Kasumi-1 (cell line): ENCODE results near the gene STK39.

ENCODE experiments used
- DNase-seq, 2 experiments: peaks; one replicate each; lab custom pipeline; 2025; lab: John Stamatoyannopoulos, UW

Gene STK39

DNA sequence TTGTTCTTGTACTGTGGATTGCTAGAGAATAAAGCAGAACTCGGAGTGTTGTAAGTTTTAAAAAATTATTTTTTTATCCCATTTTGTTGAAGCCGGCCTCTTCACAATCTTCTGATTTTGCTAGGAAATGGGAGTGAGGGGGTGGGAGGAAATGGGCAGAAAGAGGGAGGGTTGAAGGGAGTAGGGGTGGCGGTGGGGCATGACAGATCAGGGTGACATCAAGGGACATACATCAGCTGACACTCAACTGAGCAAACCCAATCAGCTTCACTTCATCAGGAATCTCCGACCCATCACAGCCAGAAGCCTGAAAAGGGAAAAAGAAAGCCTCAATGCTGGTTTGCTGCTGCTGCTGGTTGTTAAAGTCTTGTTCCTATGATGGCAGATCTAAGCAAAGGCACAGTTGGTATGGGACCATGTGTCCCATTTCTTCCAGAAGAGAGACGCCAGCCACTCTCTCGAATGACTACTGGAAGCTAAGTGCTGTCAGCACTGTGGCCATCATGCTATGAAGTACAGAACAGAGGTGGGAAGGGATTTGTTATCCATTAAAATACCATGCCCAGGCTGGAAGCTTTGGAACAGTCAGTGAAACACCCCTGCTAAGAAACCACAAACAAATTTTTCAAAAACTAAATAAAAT lies 292.0 kb downstream of the STK39 start:
- no peak for DNase-seq

DNA sequence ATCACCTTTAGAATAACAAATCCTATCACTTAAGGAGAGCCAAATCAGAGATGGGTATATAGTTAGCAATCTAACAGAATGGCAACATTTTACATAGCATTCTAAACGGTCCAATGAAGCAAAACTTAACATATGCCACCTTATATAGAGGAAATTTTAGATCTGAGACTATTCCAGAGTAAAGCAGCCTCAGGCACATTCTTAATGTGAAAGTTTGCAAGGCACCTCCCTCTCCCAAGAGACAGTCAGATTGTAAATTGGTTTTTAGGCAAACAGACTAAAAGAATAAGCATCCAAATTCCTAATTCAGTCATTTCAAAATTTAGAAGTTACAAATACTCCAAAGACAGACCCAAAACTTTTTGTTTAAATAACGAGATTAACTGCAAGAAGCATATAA lies 292.9 kb downstream of the STK39 start:
- DNase-seq, result no peak

DNA sequence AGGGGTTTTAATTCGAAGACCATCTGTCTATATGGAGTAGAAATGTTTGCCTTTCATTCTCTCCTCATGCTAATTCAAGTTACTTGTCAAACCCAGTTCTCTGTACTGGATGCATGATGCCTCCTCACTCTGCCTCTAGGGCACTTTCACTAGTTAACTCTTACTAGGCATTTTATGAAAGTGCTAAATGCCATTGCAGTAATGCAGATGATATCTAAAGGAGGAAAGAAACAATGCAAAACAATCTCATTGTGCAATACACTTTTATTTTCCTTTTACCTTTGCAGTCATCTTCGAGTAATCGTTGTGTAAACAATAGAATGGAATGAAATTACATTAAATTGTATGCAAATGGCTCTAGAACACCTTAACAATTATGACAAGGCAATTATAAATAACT lies 293.6 kb downstream of the STK39 start:
- DNase-seq, result no peak

DNA sequence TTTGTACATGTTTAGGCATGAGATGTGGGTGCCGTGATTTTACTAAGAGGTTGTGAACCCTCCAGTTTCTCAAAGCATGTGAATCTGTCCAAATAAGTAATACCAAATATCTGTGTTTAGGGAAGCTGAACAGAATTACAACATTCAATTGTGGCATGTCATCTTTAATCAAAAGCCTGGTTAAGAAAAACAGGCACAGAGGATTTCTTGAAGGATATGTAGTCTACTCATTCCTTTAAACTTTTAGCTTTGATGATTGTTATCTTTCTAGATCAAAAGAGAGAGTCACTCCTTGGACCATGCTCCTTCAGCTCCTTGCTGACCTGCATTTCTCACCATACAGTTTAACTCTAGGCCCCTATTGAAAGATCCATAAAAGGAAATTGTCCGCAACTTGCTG lies 296.8 kb downstream of the STK39 start:
- DNase-seq, result no peak

DNA sequence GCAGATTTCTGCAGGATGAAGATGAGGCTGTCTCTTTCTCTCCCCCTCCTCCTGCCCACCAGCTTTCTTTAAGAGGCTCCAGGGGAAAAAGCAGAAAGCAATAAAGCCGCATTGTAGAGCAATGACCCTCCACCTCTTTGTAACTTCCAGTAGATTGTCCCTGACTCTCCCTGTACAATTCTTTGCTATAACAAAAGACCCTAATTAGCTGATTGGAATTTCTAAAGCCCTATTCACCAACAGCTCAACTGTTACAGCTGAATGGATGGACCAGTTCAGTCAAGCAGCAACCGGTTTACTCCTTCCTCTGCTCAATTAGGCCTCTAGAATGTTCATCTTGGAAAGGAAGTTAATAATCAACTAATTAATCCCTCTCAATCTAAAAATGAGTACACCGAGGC lies 301.0 kb downstream of the STK39 start:
- DNase-seq, result no peak

- DNase-seq, result no peak
Measured at GRCh38 chr2:167945660-167946368, 301.6 kb downstream of the STK39 start.

DNA sequence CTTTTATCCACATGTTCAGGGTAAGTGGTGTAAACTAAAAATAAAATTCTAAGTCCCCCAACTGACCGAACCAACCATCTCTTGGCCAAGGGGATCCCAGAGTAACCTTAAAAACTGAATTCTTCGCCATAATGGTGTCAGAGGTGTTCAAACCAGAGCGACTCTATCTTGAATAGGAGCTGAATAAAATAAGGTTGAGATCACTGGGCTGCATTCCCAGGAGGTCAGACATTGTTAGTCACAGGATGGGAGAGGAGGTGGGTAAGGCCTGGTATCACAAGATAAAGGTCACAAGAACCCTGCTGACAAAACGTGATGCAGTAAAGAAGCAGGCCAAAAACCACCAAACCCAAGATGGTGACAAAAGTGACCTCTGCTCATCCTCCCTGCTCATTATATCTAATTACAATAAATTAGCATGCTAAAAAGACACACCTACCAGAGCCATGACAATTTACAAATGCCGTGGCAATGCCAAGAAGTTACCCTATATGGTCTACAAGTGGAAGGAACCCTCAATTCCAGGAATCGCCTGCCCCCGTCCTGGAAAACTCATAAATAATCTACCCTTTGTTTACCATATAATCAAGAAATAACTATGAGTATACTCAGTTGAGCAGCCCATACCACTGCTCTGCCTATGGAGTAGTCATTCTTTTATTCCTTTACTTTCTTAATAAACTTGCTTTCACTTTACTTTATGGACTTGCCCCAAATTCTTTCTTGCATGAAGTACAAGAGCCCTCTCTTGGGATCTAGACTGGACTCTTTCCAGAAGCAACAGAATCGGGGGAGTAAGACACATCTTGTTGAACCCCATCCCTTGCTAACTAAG lies 302.4 kb downstream of the STK39 start:
- DNase-seq, result no peak

DNA sequence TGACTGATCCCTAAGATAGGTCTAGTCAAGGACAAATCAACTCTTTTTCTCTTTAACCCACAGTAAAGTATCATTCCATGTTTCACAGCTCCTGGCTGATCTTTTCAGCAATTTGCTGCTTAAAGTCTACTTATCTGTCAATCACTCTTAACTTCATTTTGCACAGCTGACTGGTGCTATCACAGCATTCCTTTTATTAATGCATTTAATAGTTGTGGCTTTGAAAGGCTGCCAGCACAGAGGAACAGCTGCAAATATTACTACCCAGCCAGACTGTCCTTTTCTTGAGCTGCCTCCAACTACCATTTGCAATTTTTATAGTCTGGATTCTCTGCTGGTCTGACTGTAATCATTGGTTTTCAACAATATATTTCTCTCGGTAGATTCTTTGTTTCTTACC lies 303.5 kb downstream of the STK39 start:
- no peak for DNase-seq

- no peak for DNase-seq
Measured at GRCh38 chr2:167943368-167943767, 304.0 kb downstream of the STK39 start.

GRCh38 chr2:167942366-167943081 lies 304.9 kb downstream of the STK39 start:
- no peak for DNase-seq

DNA sequence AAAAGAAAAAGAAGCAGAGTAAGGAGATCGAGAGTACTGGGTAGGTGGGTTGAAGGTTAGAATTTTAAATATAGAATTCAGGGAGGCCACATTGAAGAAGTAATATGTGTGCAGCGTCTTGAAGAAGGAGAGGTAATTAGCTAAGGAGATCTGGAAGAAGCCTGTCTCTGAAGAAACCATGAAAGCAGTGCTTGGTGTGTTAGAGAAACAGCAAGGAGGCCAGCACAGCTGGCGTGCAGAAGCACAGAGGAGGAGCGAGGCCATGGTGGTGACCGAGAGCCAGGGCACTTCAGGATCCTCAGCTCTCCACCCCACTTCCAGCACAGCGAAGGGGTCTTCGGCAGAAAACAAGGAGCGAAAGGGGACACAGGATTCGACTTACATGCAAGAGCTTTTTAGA lies 305.8 kb downstream of the STK39 start:
- DNase-seq, result no peak

DNA sequence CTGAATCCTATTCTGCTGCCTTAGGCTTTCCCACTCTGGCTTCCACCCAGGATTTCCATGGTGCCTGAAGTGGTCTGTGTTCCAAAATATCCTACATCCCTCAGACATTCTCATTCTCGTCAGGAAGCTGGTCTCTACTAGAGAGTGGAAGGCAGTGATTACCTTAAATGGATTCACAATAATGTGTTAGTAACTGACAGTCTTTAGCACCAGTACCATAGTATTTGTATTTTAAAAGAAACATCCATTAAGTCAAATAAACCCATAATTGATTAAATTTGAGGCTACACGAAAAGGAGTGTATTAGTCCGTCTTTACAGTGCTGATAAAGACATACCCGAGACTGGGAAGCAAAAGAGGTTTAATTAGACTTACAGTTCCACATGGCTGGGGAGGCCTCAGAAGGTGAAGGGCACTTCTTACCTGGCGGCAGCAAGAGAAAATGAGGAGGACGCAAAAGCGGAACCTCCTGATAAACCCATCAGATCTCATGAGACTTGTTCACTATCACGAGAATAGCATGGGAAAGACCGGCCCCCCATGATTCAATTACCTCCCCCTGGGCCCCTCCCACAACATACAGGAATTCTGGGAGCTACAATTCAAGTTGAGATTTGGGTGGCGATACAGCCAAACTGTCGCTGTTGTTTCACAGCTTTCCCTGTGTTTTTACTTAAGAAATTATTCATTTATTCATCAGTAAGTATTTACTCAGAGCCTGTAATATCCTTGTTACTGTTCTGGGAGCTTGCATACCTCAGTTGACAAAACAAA lies 306.5 kb downstream of the STK39 start:
- no peak for DNase-seq

- DNase-seq, result no peak
Measured at GRCh38 chr2:167940346-167940725, 307.1 kb downstream of the STK39 start.

DNA sequence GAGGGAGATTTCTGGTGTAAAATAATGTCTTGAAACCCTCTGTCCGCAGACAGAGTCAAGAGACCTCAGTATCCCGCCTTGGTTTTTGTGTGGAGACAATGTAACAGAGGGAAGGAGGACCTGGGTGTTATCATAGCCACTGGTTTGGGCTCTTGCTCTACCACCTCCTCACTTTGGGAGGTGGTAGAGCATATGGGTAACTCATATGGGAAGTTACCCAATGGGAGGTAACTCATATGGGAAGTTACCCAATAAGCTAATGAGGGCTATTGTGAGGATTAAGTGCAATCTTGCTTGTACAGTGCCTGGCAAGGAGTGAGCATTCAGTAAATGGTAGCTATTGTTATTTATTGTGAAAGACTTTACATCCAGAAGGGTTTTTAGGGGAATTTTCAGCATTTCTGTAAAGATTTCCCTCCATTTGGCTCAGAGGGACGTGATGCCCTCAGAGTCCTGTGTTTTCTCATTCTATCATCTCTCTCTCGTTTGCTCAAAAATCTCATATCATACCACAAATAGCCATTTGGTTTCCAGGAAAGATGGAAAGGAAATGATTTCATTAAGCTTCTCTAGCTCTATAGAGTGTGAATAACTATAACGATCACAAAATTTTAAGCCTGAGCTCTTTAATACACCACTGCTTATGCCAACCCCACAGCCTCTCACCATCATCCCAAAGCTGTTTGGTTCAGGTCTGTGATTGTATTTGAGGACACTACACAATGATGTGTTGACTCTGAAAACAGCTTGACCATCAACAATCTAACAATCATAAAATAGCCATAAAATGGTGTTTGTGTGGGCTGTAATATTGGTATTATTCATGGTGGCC lies 307.7 kb downstream of the STK39 start:
- no peak for DNase-seq

- DNase-seq, result no peak
Measured at GRCh38 chr2:167937403-167937802, 310.0 kb downstream of the STK39 start.

DNA sequence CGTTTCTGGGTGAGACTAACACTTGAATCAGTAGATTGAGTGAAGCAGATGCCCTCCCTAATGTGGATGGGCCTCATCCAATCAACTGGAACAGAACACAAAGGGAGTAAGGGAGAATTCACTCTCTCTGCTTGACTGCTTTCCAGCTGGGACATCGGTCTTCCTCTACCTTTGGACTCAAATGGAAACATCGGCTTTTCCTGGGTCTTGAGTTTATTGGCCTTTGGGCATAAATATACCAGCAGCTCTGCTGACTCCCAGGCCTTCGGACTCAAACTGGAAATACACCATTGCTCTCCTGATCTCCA lies 311.6 kb downstream of the STK39 start:
- DNase-seq, result no peak

- DNase-seq, result no peak
Measured at GRCh38 chr2:167933097-167933814, 314.1 kb downstream of the STK39 start.

- no peak for DNase-seq
Measured at GRCh38 chr2:167932123-167932693, 315.2 kb downstream of the STK39 start.

DNA sequence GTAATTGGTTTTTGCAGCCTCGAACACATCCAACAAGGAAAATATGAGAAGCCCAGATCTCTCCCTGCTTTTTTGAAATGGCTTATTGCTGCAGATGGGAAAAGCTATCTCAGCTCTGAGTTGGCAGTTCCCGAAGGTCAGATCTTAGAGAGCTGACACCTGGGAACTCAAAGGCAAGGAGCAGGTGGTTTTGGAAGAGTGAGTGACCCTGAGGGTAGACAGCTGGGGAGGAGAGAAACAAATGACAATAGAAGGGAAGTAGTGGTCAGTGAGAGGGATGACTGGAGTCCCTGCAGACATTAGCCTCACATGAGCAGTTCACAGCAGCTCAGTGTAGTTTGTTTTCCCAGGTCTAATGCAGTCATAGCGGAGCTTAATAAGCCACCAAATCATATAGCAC lies 317.9 kb downstream of the STK39 start:
- no peak for DNase-seq

- DNase-seq, result no peak
Measured at GRCh38 chr2:167928434-167928833, 319.0 kb downstream of the STK39 start.
